Measurements from ENCODE around the gene ARRDC5.
"Not testable (repeated sequence)": the region's sequence is repeated elsewhere in the genome, so short reads cannot be mapped to it uniquely, and the experiment has no call there.

The ARRDC5 gene

DNA sequence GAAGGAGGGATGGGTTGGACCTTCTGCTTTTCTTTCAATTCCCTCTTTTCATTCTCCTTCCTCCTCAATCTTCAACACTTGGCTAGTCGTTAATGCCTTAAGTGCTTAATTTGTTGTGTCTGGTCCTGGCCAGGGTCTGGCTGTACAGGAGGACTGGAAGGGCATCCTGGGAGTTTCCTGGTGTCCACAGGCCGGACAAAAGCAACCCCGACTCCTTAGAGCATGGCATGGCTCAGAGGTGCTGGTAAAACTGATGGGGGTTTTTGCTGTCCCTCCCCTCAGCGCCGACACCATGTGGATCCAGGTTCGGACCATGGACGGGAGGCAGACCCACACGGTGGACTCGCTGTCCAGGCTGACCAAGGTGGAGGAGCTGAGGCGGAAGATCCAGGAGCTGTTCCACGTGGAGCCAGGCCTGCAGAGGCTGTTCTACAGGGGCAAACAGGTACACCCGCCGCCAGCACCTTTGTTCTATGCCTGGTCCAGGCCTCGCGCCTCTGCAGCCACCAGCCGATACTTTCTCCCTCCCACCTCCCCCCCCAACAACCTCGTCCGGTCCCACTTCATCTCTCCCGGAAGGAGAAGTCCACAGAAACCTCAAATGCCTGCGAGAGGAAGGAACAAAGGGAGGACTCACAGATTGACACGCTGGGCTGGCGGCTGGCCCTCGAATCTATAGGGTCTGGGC, 8.0 kb upstream of the ARRDC5 start:
- H3K27me3 ChIP-seq (ENCODE audit: control insufficient read depth, insufficient read depth, low read length, poor library complexity, severe bottlenecking): no peaks in the 10 kb centered on the region
- 46 to 55% methylated on average over 23 of the region's 23 CpGs for WGBS, 2 experiments

DNA sequence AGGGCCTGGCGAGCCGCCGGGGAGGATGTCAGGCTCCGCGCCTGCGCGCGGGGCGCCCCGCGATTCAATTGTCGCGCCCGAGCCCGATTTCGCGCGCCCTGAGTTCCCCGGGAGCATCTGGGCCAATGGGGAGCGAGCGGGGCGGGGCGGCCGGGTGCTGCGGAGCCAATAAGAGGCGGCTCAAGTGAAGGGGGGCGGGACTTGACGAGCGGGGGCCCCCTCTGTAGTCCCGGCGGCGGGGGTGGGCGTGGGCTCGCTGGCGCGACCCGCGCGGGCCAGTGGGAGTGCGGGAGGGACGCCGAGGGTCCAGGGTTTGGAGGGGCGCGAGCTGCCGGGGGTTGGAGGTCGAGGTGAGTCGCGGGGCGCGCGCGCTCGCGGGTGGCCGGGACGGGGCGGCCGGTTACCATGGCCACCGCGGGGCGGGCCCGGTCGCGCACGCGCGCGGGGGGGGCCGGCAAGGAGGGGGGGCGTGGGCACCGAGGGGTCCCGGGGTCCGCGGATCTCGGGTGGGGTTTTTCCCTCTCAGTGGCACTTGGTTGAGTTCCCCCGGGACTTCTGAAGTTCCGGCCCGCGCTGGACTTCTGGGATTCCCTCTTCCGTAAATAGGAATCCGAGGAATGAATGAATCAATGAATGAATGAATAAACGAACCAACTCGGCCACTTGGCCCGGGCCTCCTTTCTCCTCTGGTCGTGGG, 7.3 kb upstream of the ARRDC5 start:
- H3K4me1 ChIP-seq (ENCODE audit: control insufficient read depth, insufficient read depth, low read length): peaks cover 26% of the 10 kb centered on the region
- no peak overlapping the region for H3K27ac ChIP-seq (ENCODE audit: insufficient read depth, low read depth, low read length, poor library complexity, severe bottlenecking)
- no peaks in the 10 kb centered on the region for H3K27me3 ChIP-seq (ENCODE audit: control insufficient read depth, insufficient read depth, low read length, poor library complexity, severe bottlenecking)
- H3K4me3 ChIP-seq (ENCODE audit: insufficient read depth, low read depth, low read length): peak overlapping the region; percentile 63
- H3K9me3 ChIP-seq (ENCODE audit: control insufficient read depth, low read length): no peaks in the 10 kb centered on the region
- H3K36me3 ChIP-seq (ENCODE audit: control insufficient read depth, insufficient read depth, low read length): peaks cover 8% of the 10 kb centered on the region
- WGBS, 2 experiments: 1% methylated on average over 85 of the region's 85 CpGs

More for the DNA sequence above, 8.0 kb upstream of the ARRDC5 start:
- peak overlapping the region; percentile 63 for H3K4me3 ChIP-seq (ENCODE audit: insufficient read depth, low read depth, low read length)
- H3K9me3 ChIP-seq (ENCODE audit: control insufficient read depth, low read length): no peaks in the 10 kb centered on the region
- peaks cover 26% of the 10 kb centered on the region for H3K4me1 ChIP-seq (ENCODE audit: control insufficient read depth, insufficient read depth, low read length)
- peak overlapping the region; percentile 33 for H3K27ac ChIP-seq (ENCODE audit: insufficient read depth, low read depth, low read length, poor library complexity, severe bottlenecking)
- peaks cover 10% of the 10 kb centered on the region for H3K36me3 ChIP-seq (ENCODE audit: control insufficient read depth, insufficient read depth, low read length)

DNA sequence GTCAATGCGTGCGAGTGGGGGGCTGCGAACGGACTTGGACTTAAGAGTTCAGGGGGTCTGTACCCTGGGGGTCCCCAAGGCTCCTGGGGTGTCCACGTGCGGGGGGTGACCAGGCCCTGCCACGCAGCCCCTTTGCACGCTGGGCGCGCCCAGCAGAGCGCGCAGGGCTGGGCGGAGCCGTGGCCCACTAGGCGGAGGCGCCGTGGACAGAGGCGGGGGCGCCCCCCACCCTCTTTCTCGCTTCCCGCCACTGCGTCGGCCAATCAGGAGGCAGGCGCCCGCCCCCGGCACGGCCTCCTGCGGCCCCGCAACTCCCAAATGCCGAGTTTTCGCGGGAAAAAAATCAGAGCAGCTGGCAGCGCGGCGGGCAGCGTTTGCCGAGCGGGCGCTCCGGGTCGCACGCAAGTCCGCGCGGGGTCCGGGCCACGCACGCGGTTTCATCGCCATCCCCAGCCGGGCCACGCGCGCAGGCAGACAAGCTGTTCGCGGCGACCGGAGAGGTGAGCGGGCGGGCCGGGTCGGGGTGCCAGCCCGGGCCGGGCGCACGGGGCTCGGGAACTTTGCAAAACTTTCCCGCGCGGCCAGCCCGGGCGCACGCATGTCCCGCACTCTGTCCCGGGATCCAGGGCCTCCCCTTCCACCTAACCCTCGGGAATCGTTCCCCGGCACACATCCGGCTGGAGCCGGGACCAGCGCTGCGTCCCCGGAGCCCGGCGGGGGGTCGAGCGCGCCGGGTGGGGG, 6.6 kb upstream of the ARRDC5 start, which contains the start of gene UHRF1:
Gene UHRF1 (plus strand): TSS at position 346 of the 741 bp plus-strand sequence. CDS start 1,385 bp downstream, outside the sequence.
- H3K9me3 ChIP-seq (ENCODE audit: control insufficient read depth, low read length): no peaks in the 10 kb centered on the region
- peaks cover 21% of the 10 kb centered on the region for H3K4me1 ChIP-seq (ENCODE audit: control insufficient read depth, insufficient read depth, low read length)
- WGBS, 2 experiments: 5% methylated on average over 89 of the region's 89 CpGs
- H3K27ac ChIP-seq (ENCODE audit: insufficient read depth, low read depth, low read length, poor library complexity, severe bottlenecking): no peak within 1 kb of the TSS
- no peaks in the 10 kb centered on the region for H3K27me3 ChIP-seq (ENCODE audit: control insufficient read depth, insufficient read depth, low read length, poor library complexity, severe bottlenecking)
- peak within 1 kb of the TSS; percentile 63 for H3K4me3 ChIP-seq (ENCODE audit: insufficient read depth, low read depth, low read length)
- H3K36me3 ChIP-seq (ENCODE audit: control insufficient read depth, insufficient read depth, low read length): peaks cover 4% of the 10 kb centered on the region

DNA sequence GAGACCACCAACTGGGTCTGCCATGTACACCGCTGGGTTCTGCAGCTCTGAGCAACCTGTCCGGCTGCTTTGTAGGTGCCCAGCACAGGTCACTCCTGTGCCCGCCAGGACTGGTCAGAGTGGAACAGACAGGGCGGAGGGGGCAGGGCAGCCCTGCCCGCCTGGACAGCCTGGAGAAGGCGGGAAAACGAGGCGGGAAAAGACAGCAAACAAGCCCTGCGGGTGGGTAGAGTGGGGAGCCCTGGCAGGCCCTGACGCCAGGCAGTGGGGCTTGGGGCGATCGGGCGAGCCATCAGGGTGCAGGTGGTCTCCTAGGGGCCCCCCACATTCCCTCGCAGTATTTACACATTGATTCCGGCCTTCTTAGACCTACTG, 6.1 kb upstream of the ARRDC5 start:
- Histone ChIP-seq H3K27ac (ENCODE audit: insufficient read depth, low read depth, low read length, poor library complexity, severe bottlenecking) (no peak overlapping the region), H3K4me3 (ENCODE audit: insufficient read depth, low read depth, low read length) (no peak overlapping the region), H3K36me3 (ENCODE audit: control insufficient read depth, insufficient read depth, low read length) (no peaks in the 10 kb centered on the region), H3K4me1 (ENCODE audit: control insufficient read depth, insufficient read depth, low read length) (peaks cover 18% of the 10 kb centered on the region), H3K27me3 (ENCODE audit: control insufficient read depth, insufficient read depth, low read length, poor library complexity, severe bottlenecking) (no peaks in the 10 kb centered on the region), H3K9me3 (ENCODE audit: control insufficient read depth, low read length) (no peaks in the 10 kb centered on the region)
- 79 to 81% methylated on average over 15 of the region's 15 CpGs for WGBS, 2 experiments

DNA sequence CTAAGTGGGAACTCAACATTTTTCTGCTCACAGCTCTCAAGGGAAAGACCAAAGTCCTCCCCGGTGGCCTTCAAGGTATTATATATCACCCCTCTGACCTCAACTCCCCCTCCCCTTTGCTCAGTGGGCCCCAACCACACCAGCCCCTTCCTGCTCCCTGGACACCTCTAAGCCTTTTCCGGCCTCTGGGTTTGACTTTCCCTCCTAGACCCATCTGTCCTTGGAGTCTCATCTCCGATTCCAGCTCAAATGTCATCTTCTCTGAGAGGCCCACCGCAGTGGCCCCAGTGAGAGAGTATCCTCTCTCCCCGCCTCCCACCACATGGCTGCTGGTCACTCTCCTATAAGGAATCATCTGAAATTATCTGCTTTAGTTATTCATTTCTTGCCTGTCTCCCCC, 5.7 kb upstream of the ARRDC5 start:
- Histone ChIP-seq H3K36me3 (ENCODE audit: control insufficient read depth, insufficient read depth, low read length) (no peaks in the 10 kb centered on the region), H3K4me1 (ENCODE audit: control insufficient read depth, insufficient read depth, low read length) (peaks cover 18% of the 10 kb centered on the region), H3K27me3 (ENCODE audit: control insufficient read depth, insufficient read depth, low read length, poor library complexity, severe bottlenecking) (no peaks in the 10 kb centered on the region), H3K4me3 (ENCODE audit: insufficient read depth, low read depth, low read length) (no peak overlapping the region), H3K9me3 (ENCODE audit: control insufficient read depth, low read length) (no peaks in the 10 kb centered on the region), H3K27ac (ENCODE audit: insufficient read depth, low read depth, low read length, poor library complexity, severe bottlenecking) (no peak overlapping the region)
- 76 to 79% methylated on average over 5 of the region's 5 CpGs for WGBS, 2 experiments

DNA sequence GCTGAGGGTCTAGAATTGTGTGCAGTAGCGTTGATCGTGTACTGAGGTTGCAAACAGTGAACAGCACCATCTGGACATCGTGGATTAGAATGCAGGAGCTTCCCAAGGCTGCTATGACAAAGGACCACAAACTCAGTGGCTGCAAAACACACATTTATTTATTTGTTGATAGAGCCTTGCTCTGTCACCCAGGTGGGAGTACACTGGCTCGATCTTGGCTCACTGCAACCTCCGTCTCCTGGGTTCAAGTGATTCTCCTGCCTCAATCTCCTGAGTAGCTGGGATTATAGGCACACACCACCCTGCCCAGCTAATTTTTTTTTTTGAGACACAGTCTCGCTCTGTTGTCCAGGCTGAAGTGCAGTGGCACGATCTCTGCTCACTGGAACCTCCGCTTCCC, 4.3 kb upstream of the ARRDC5 start:
- Histone ChIP-seq H3K27ac (ENCODE audit: insufficient read depth, low read depth, low read length, poor library complexity, severe bottlenecking) (no peak overlapping the region), H3K27me3 (ENCODE audit: control insufficient read depth, insufficient read depth, low read length, poor library complexity, severe bottlenecking) (no peaks in the 10 kb centered on the region), H3K4me1 (ENCODE audit: control insufficient read depth, insufficient read depth, low read length) (peaks cover 14% of the 10 kb centered on the region), H3K36me3 (ENCODE audit: control insufficient read depth, insufficient read depth, low read length) (no peaks in the 10 kb centered on the region), H3K4me3 (ENCODE audit: insufficient read depth, low read depth, low read length) (no peak overlapping the region), H3K9me3 (ENCODE audit: control insufficient read depth, low read length) (no peaks in the 10 kb centered on the region)
- WGBS, 2 experiments: 94 to 95% methylated on average over 8 of the region's 8 CpGs

GRCh38 chr19:4904481-4904880, 1.8 kb upstream of the ARRDC5 start:
- no peak overlapping the region for H3K4me3 ChIP-seq (ENCODE audit: insufficient read depth, low read depth, low read length)
- H3K9me3 ChIP-seq (ENCODE audit: control insufficient read depth, low read length): no peaks in the 10 kb centered on the region
- H3K4me1 ChIP-seq (ENCODE audit: control insufficient read depth, insufficient read depth, low read length): no peaks in the 10 kb centered on the region
- WGBS, 2 experiments: 89 to 94% methylated on average over 3 of the region's 3 CpGs
- no peaks in the 10 kb centered on the region for H3K36me3 ChIP-seq (ENCODE audit: control insufficient read depth, insufficient read depth, low read length)
- H3K27me3 ChIP-seq (ENCODE audit: control insufficient read depth, insufficient read depth, low read length, poor library complexity, severe bottlenecking): no peaks in the 10 kb centered on the region
- H3K27ac ChIP-seq (ENCODE audit: insufficient read depth, low read depth, low read length, poor library complexity, severe bottlenecking): no peak overlapping the region

DNA sequence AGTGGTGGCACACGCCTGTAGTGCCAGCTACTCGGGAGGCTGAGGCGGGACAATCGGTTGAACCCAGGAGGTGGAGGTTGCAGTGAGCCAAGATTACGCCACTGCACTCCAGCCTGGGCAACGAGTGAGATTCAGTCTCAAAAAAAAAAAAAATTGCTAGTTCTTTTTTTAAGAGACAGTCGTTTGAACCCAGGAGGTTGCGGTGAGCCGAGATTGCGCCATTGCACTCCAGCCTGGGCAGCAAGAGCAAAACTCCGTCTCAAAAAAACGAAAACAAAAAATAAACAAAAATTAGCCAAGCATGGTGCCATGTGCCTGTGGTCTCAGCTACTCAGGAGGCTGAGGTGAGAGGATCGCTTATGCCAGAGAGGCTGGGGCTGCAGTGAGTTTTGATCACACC, 1.8 kb downstream of the ARRDC5 start:
- 94 to 95% methylated on average over 13 of the region's 13 CpGs for WGBS, 2 experiments
- H3K36me3 ChIP-seq (ENCODE audit: control insufficient read depth, insufficient read depth, low read length); H3K9me3 ChIP-seq (ENCODE audit: control insufficient read depth, low read length); H3K27ac ChIP-seq (ENCODE audit: insufficient read depth, low read depth, low read length, poor library complexity, severe bottlenecking); H3K4me1 ChIP-seq (ENCODE audit: control insufficient read depth, insufficient read depth, low read length); H3K4me3 ChIP-seq (ENCODE audit: insufficient read depth, low read depth, low read length); H3K27me3 ChIP-seq (ENCODE audit: control insufficient read depth, insufficient read depth, low read length, poor library complexity, severe bottlenecking): not testable (repeated sequence)

- peaks cover 4% of the 10 kb centered on the region for H3K4me1 ChIP-seq (ENCODE audit: control insufficient read depth, insufficient read depth, low read length)
- H3K36me3 ChIP-seq (ENCODE audit: control insufficient read depth, insufficient read depth, low read length): no peaks in the 10 kb centered on the region
- WGBS, 2 experiments: 83 to 87% methylated on average over 7 of the region's 7 CpGs
- no peaks in the 10 kb centered on the region for H3K9me3 ChIP-seq (ENCODE audit: control insufficient read depth, low read length)
- no peak overlapping the region for H3K4me3 ChIP-seq (ENCODE audit: insufficient read depth, low read depth, low read length)
- H3K27ac ChIP-seq (ENCODE audit: insufficient read depth, low read depth, low read length, poor library complexity, severe bottlenecking): no peak overlapping the region
- H3K27me3 ChIP-seq (ENCODE audit: control insufficient read depth, insufficient read depth, low read length, poor library complexity, severe bottlenecking): no peaks in the 10 kb centered on the region
Measured at GRCh38 chr19:4897146-4897545, 5.5 kb downstream of the ARRDC5 start.

- Histone ChIP-seq H3K9me3 (ENCODE audit: control insufficient read depth, low read length) (no peaks in the 10 kb centered on the region), H3K4me3 (ENCODE audit: insufficient read depth, low read depth, low read length) (no peak overlapping the region), H3K36me3 (ENCODE audit: control insufficient read depth, insufficient read depth, low read length) (no peaks in the 10 kb centered on the region), H3K4me1 (ENCODE audit: control insufficient read depth, insufficient read depth, low read length) (peaks cover 4% of the 10 kb centered on the region), H3K27ac (ENCODE audit: insufficient read depth, low read depth, low read length, poor library complexity, severe bottlenecking) (no peak overlapping the region), H3K27me3 (ENCODE audit: control insufficient read depth, insufficient read depth, low read length, poor library complexity, severe bottlenecking) (no peaks in the 10 kb centered on the region)
- WGBS, 2 experiments: 90 to 91% methylated on average over 2 to 3 of the region's 3 CpGs
Measured at GRCh38 chr19:4896372-4896771, 6.3 kb downstream of the ARRDC5 start.
